Gastrocnemius medialis (tissue), 4 donors: ENCODE results near the gene TXNL4A. TPM values are rescaled to one million over a fixed set of nuclear protein-coding genes. Genes with fewer than 3 reads are reported as not detected.

Source experiments
- ATAC-seq, 2 donors: fragments of 150-250 bp; one replicate each; pipeline ENCODE4 v1.9.1; 2016
- DNase-seq, 2 donors: peaks; one replicate each; pipeline ENCODE4 v3.0.0-alpha.2; 2019
- H3K27ac ChIP-seq, 4 donors: fragments of 200-600 bp; sonication (generic); 1 replicate in 1 of 4; 2 replicates in 3 of 4; pipeline ENCODE4 v1.5.1; 2016 to 2018; ENCODE audit warnings: mild to moderate bottlenecking in 2 of 4, moderate library complexity in 1 of 4
- H3K27me3 ChIP-seq, 3 donors: fragments of 200-600 bp; sonication (generic) in 2 of 3; 1 replicate in 1 of 3; 2 replicates in 2 of 3; pipeline versions ENCODE4 v1.5.1 to v1.6.0; 2016 to 2019; ENCODE audit warnings: mild to moderate bottlenecking in 1 of 3, moderate library complexity in 1 of 3
- H3K36me3 ChIP-seq, 2 donors: fragments of 200-600 bp; sonication (generic) in 1 of 2; one replicate each; pipeline ENCODE4 v1.5.1; 2017 to 2018
- H3K4me1 ChIP-seq, 2 donors: fragments of 200-600 bp; sonication (generic) in 1 of 2; one replicate each; pipeline ENCODE4 v1.5.1; 2016 to 2017; ENCODE audit warnings: mild to moderate bottlenecking in 2 of 2
- H3K4me3 ChIP-seq, 4 donors: fragments of 200-600 bp; sonication (generic) in 3 of 4; 1 replicate in 1 of 4; 2 replicates in 3 of 4; pipeline ENCODE4 v1.5.1; 2016 to 2019; ENCODE audit warnings: mild to moderate bottlenecking in 2 of 4
- H3K9me3 ChIP-seq, 3 donors: fragments of 200-600 bp; sonication (generic) in 2 of 3; 1 replicate in 1 of 3; 2 replicates in 2 of 3; pipeline ENCODE4 v1.5.1; 2016 to 2019
- CTCF ChIP-seq, 5 experiments: fragments of 450-650 bp in 3 of 5; fragments of 200-600 bp in 2 of 5; sonication (generic) in 2 of 5; IDR thresholded peaks in 4 of 5; conservative IDR thresholded peaks in 1 of 5; 1 replicate in 4 of 5; 2 replicates in 1 of 5; pipeline ENCODE4 v1.5.1; 2016 to 2019; ENCODE audit warnings: antibody characterized with exemption in 5 of 5, mild to moderate bottlenecking in 3 of 5, moderate library complexity in 3 of 5
- POLR2A ChIP-seq, 2 donors: fragments of 450-650 bp; IDR thresholded peaks; one replicate each; pipeline ENCODE4 v1.6.1; 2017; ENCODE audit warnings: antibody characterized with exemption in 2 of 2, mild to moderate bottlenecking in 2 of 2, moderate library complexity in 2 of 2
- in situ Hi-C, 4 donors: fragments of 200-750 bp; cut with MboI; loops; one replicate each; pipeline versions ENCODE4 v1.15.0 to v1.8.0; 2017; ENCODE audit warnings: low sequenced_read_pairs in 4 of 4
- intact Hi-C: fragments of 100-400 bp; cut with DNase I; formaldehyde crosslinking; loops from one replicate; pipeline ENCODE4 v1.15.1; 2023; ENCODE audit warnings: low total_unique reads
- total RNA-seq, 4 donors: library from RNA; depleted of rRNA; stranded (reverse); fragments of >200 nt; gene quantifications; one replicate each; pipeline versions ENCODE4 v1.1.0 to v1.2.3, GENCODE V29; 2016

TXNL4A gene
- total RNA-seq, 4 donors from 2014 or later, result 39.9 to 105 (median 66.4) TPM

GRCh38 chr18:79953971-79954651 lies 34.3 kb downstream of the TXNL4A start:
- TF ChIP-seq CTCF (IDR thresholded peaks at IDR 0.05 in 4 of 5, conservative IDR thresholded peaks at IDR 0.05 in 1 of 5) (no peak), POLR2A (IDR thresholded peaks at IDR 0.05) (no peak)
- DNase-seq, result no peak
- intact Hi-C loops, result loop anchor here (10.0 kb wide), 1 partner anchor 549 kb away; no protein-coding TSS in a partner anchor

GRCh38 chr18:79952996-79953559 lies 35.3 kb downstream of the TXNL4A start:
- Histone ChIP-seq H3K27me3 (no peaks in the 10 kb centered on the region), H3K4me1 (peaks cover 16 to 29% of the 10 kb centered on the region in 2 donors), H3K4me3 (no peak overlapping the region), H3K36me3 (peaks cover 0 to 10% of the 10 kb centered on the region in 2 donors), H3K9me3 (no peaks in the 10 kb centered on the region), H3K27ac (no peak overlapping the region)
- no peak for DNase-seq
- intact Hi-C loops (loop anchor here (10.0 kb wide), 1 partner anchor 548 kb away; no protein-coding TSS in a partner anchor), in situ Hi-C loops (no loop called here)
- no peak for ATAC-seq
- TF ChIP-seq CTCF (IDR thresholded peaks at IDR 0.05 in 4 of 5, conservative IDR thresholded peaks at IDR 0.05 in 1 of 5) (no peak), POLR2A (IDR thresholded peaks at IDR 0.05) (no peak)

More at GRCh38 chr18:79953971-79954651, 34.3 kb downstream of the TXNL4A start:
- H3K9me3 ChIP-seq, result no peaks in the 10 kb centered on the region
- ATAC-seq, result no peak
- H3K27me3 ChIP-seq, result no peaks in the 10 kb centered on the region
- peaks cover 0 to 8% of the 10 kb centered on the region in 2 donors for H3K36me3 ChIP-seq
- in situ Hi-C loops, result no loop called here
- H3K4me1 ChIP-seq, result peaks cover 6 to 18% of the 10 kb centered on the region in 2 donors
- peak overlapping the region; percentile 25 to 64 (median 48) for H3K27ac ChIP-seq
- no peak overlapping the region for H3K4me3 ChIP-seq

GRCh38 chr18:79952456-79952995 lies 35.8 kb downstream of the TXNL4A start:
- intact Hi-C loops, result loop anchor here (10.0 kb wide), 1 partner anchor 548 kb away; no protein-coding TSS in a partner anchor
- DNase-seq (no peak), ATAC-seq (no peak)
- Histone ChIP-seq H3K27me3 (no peaks in the 10 kb centered on the region), H3K4me3 (peak overlapping the region; percentile 75 to 93 (median 86)), H3K4me1 (peaks cover 22 to 34% of the 10 kb centered on the region in 2 donors), H3K36me3 (peaks cover 0 to 10% of the 10 kb centered on the region in 2 donors), H3K9me3 (no peaks in the 10 kb centered on the region), H3K27ac (peak overlapping the region in 2 of 4 donors; percentile 69 to 96)
- in situ Hi-C loops, result no loop called here
- TF ChIP-seq CTCF (IDR thresholded peaks at IDR 0.05 in 4 of 5, conservative IDR thresholded peaks at IDR 0.05 in 1 of 5), result no peak
- no peak for TF ChIP-seq POLR2A (IDR thresholded peaks at IDR 0.05)

- Histone ChIP-seq H3K36me3 (peaks cover 0 to 10% of the 10 kb centered on the region in 2 donors), H3K27me3 (no peaks in the 10 kb centered on the region), H3K9me3 (no peaks in the 10 kb centered on the region), H3K4me3 (peak within 1 kb of the TSS; percentile 75 to 97 (median 92)), H3K4me1 (peaks cover 28 to 42% of the 10 kb centered on the region in 2 donors), H3K27ac (peak within 1 kb of the TSS; percentile 88 to 96 (median 92))
- ATAC-seq (peak; percentile 68 to 80), DNase-seq (peak; percentile 81 to 85)
- TF ChIP-seq CTCF (IDR thresholded peaks at IDR 0.05 in 4 of 5, conservative IDR thresholded peaks at IDR 0.05 in 1 of 5) (peak in 2 of 5 experiments; percentile 4 to 17), POLR2A (IDR thresholded peaks at IDR 0.05) (peak; percentile 93 to 95)
- in situ Hi-C loops (no loop called here), intact Hi-C loops (loop anchor here (1.0 to 10.0 kb wide), 3 partner anchors 37 to 547 kb away; partner anchors contain the start of genes RBFA and TXNL4A)
These were observed 36.6 kb downstream of the TXNL4A start, which contains the start of gene SLC66A2 for GRCh38 chr18:79951545-79952455. TSS of gene SLC66A2 (minus strand) at chr18:79951653. CDS start at chr18:79950926, 727 bp downstream.
